AML-193 (cell line): Measurements from ENCODE around the gene APOL4.
"Not testable (repeated sequence)": the region's sequence is repeated elsewhere in the genome, so short reads cannot be mapped to it uniquely, and the experiment has no call there.

ENCODE experiments used
- DNase-seq, 2 experiments: peaks; one replicate each; lab custom pipeline; 2025; lab: John Stamatoyannopoulos, UW

Gene APOL4, protein sequence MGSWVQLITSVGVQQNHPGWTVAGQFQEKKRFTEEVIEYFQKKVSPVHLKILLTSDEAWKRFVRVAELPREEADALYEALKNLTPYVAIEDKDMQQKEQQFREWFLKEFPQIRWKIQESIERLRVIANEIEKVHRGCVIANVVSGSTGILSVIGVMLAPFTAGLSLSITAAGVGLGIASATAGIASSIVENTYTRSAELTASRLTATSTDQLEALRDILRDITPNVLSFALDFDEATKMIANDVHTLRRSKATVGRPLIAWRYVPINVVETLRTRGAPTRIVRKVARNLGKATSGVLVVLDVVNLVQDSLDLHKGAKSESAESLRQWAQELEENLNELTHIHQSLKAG

GRCh38 chr22:36201630-36202319, at the start of gene APOL4:
Gene APOL4, minus strand, starts transcription at chr22:36201809. Its CDS starts 75 bp downstream, at chr22:36201734.
- peak; percentile 64 to 72 for DNase-seq

DNA sequence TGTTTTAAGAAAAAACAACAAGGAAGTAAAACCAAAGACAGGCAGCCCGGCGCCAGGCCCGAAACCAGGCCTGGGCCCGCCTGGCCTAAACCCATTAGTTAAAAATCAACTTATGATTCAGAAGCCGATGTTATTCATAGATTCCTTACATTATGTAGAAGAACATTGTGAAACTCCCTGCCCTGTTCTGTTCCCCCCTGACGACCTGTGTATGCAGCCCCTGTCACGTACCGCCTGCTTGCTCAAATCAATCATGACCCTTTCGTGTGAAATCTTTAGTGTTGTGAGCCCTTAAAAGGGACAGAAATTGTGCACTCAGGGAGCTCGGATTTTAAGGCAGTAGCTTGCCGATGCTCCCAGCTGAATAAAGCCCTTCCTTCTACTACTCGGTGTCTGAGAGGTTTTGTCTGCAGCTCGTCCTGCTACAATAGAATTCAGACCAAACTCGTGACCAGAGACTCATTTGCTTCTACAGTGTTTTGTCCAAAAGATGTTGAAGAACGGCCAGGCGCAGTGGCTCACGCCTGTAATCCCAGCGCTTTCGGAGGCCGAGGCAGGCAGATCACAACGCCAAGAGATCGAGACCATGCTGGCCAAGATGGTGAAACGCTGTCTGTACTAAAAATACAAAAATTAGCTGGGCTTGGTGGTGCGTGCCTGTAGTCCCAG, 48.8 kb upstream of the APOL4 start:
- not testable (repeated sequence) for DNase-seq

- DNase-seq, result no peak
Measured at GRCh38 chr22:36249160-36249559, 47.6 kb upstream of the APOL4 start.

DNA sequence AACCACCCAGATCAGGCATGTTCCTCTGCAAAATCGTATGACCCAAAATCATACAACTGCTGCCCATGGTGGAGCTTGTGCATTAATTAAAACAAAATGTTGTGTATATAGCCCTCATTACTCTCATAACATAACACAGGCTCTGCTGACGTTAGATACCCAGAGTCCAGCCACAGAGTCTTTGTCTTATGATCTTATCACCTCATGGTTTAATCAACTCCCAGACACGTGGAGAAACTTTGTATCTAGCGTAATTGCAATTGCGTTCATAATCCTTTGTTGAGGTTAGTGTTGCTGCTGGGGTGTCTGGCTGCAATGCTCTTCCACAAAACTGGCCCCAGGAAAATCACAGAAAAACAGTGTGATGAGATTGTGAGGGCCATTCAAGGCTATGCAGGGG, 46.3 kb upstream of the APOL4 start:
- DNase-seq, result no peak

- DNase-seq, result no peak
Measured at GRCh38 chr22:36246718-36247117, 45.1 kb upstream of the APOL4 start.

GRCh38 chr22:36245805-36246356, 44.3 kb upstream of the APOL4 start:
- no peak for DNase-seq

DNA sequence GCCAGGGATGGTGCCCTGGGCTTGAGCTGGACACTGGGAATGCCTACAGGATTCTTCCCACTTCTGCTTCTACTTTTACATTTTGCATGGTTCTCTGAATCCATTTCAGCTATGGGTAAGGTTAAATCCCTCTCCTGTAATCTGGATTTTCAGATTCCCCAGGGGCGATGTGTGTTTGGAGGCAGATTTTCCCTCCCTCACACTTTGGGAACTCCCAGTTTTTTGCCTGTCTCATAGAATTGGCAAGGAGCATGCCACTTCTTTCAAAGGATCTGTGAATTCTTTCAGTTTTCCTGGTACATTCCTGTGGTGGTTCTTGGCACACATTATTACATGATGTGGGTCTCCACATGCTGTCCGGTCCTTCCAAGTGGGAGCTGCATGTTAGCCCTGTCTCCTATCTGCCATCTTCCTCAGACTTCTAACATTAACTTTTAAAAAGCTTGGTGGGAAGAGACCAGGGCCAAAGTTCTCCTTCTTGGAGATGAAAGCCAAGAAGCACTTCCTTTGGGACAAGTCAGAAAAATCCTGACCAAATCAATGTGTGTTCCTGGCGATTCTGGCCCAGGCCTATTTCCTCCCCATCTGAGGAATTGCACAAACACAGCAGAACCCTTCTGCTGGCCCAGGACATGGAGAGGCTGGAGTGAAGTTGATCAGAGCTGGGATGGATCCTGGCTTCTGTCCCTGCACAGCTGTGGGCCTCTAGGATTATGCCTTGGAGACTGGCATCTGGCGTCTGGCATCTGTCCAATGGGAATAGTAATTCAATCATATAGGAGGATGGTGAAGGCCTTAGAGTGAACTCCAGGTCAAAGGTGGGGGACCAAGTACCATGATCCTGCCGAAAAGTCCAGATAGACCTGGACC, 43.1 kb upstream of the APOL4 start:
- no peak for DNase-seq

GRCh38 chr22:36243986-36244385, 42.4 kb upstream of the APOL4 start:
- DNase-seq, result no peak

DNA sequence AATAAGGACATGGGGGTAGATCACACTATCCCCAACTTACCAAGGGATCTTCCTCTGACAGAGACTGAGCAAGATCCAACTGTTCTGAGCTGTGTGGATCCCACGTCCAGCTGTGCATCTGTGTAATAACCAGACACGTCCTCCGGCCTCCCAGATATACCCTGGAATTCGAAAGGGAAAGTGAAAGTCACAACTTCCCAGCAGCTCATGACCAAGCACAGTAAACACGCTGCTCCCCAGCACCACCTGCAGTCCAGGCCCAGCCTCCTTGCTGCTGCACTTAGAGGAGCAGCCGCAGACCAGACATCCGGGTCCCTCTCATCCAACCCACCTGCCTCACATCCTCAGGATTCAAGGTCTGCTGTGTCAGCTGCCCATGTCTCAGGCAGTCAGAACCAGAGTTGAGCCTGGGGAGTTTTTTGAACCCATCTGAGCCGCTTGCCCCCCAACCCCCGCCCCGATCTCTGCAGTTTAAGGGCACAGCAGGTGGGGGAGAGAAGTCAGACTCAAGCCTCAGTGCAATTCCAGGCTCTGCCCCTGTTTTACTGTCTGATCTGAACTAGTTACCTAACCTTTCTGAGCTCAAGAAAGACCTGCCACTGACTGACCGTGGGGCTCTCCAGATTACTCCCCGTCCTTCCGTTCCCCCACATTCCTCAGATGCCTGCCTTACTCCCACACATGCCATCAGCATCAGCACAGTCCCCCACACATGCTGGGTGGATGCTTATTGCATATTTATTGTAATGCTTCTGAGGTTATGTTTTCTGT, 38.0 kb upstream of the APOL4 start, which contains the start of gene APOL2:
TSS of gene APOL2 (minus strand) at position 127 of the 771 bp plus-strand sequence. CDS start 6,365 bp downstream, outside the sequence.
- DNase-seq, result peak; percentile 79 to 88

GRCh38 chr22:36239150-36239400, 37.5 kb upstream of the APOL4 start:
- no peak for DNase-seq

GRCh38 chr22:36238373-36239149, 37.0 kb upstream of the APOL4 start:
- peak; percentile 9 to 10 for DNase-seq

DNA sequence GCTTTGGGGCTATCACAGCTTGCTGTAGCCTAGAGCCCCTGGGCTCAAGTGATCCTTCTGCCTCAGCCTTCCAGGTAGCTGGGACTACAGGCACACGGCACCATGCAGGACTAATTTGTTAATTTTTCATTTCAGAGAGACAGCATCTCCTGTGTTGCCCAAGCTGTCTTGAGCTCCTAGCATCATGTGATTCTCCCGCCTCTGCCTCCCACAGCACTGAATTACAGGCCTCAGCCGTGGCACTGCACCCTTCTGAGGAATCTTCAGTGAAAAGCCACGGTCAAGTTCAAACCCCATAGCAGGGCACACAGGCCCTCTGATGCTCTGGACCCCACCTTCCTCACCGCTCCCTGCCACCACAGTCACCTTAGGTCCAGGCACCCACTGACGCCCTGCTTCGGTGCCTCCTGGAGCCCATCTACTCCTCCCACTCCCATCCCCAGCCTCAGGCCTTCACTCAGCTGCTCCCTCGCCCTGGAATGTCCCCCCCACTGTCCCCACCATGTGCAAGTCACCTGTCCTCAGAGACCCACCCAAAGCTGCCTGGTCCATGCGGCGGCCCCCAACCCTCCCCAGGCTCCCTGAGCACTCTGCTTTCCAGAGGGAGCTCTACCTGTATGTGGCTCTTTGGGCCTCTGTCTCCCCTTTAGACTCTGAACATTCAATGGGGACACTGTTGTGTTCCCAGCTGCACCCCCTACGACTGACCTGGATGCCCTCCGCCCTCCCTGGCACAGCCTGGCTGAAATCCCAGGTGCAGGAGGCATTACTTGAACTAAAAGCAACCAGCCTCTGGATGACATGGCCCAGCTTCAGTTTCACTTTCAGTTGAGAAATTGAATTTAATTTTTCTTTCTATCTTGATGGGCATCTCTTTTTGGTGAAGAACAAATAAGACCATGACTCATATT, 36.1 kb upstream of the APOL4 start:
- no peak for DNase-seq

- DNase-seq, result no peak
Measured at GRCh38 chr22:36236388-36237319, 35.0 kb upstream of the APOL4 start.

DNA sequence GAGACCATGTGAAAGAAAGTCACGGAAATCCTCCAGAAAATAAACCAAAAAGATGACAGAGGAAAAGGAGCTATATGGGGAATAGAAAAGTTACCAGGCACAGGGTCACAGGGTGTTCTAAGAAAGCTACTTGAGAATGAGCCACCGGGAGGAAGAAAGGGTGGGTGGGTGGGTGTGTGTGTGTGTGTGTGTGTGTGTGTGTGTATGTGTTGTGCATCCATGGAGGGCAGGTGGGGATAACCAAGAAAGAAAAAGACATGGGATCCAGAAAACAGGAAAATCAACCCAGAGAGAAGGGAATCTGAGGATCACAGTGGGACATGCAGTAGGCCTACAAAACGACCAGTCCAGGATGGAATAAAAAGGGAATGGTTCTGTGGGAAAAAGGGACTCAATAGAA, 34.0 kb upstream of the APOL4 start:
- no peak for DNase-seq

DNA sequence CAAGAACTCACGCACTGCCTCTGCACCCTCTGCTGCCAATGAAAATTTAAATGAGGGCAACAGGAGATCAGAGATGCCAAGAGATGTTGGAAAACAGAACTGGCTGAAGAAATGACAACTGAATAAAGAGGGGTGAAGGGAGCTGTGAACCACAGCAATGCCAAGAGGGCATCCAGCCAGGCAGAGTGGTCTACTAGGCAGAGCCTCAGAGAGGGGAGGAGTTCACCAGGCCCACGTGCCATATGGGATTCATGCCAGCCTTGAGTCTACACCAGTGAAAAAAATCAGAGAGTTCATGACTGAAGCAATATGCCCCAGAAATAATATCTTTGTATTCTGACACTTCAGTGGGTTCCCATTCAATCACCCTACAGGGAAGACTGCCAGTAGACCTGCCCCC, 33.3 kb upstream of the APOL4 start:
- DNase-seq, result no peak

DNA sequence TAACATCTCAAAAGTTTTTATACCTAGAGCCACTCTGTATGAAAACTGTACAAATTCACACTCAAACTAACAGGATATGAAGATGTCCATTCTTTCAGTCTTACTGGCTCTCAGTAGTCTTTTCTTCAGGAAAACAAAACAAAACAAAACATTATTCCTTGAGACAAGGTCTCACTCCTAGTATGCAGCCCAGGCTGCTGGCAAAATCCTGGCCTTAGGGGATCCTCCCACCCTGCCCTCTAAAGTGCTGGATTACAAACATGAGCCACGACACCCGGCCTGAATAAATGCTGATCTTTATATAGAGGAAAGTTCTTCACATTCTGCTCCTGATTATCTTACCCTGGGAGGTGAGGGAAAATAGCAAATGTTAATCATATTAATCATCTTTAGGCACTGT, 32.6 kb upstream of the APOL4 start:
- DNase-seq, result no peak

- DNase-seq, result no peak
Measured at GRCh38 chr22:36233796-36234195, 32.2 kb upstream of the APOL4 start.
